GM21786 (cell line): ENCODE measurements around the gene ZNF135.

ENCODE experiments used
- ATAC-seq: cut with Tn5 transposase; IDR thresholded peaks from one replicate; pipeline ENCODE4 v1.9.1; 2021; ENCODE audit not compliant: unreplicated experiment

The ZNF135 gene

GRCh38 chr19:58089846-58090245 is 30.8 kb downstream of the ZNF135 start:
- ATAC-seq, result no peak

GRCh38 chr19:58091251-58091995 is 32.3 kb downstream of the ZNF135 start:
- no peak for ATAC-seq

GRCh38 chr19:58093071-58093470 is 34.0 kb downstream of the ZNF135 start:
- no peak for ATAC-seq

GRCh38 chr19:58095328-58095727 is 36.2 kb downstream of the ZNF135 start:
- no peak for ATAC-seq

GRCh38 chr19:58096884-58097283 is 37.8 kb downstream of the ZNF135 start:
- ATAC-seq, result no peak

GRCh38 chr19:58097349-58097748 is 38.3 kb downstream of the ZNF135 start:
- no peak for ATAC-seq

- ATAC-seq, result peak; percentile 96
These were observed 38.9 kb downstream of the ZNF135 start, which contains the start of gene ZSCAN18 for GRCh38 chr19:58097781-58098681. TSS of gene ZSCAN18 (minus strand) at chr19:58098231. CDS start at chr19:58090267, 7,964 bp downstream.

- no peak for ATAC-seq
These were observed 39.6 kb downstream of the ZNF135 start for GRCh38 chr19:58098682-58098998.

- no peak for ATAC-seq
These were observed 48.9 kb downstream of the ZNF135 start for GRCh38 chr19:58107778-58108545.

- no peak for ATAC-seq
These were observed 49.4 kb downstream of the ZNF135 start for GRCh38 chr19:58108546-58108817.

GRCh38 chr19:58117841-58118575 is 58.9 kb downstream of the ZNF135 start:
- no peak for ATAC-seq

- ATAC-seq, result no peak
These were observed 60.1 kb downstream of the ZNF135 start for GRCh38 chr19:58118979-58119733.
